CD4-positive, CD25-positive, alpha-beta regulatory T cell (primary cell): ENCODE measurements around the gene CYP11A1. TPM values are rescaled to one million over a fixed set of nuclear protein-coding genes. Genes with fewer than 3 reads are reported as not detected.
"Not testable (repeated sequence)": the region's sequence is repeated elsewhere in the genome, so short reads cannot be mapped to it uniquely, and the experiment has no call there.

Experiments
- ATAC-seq, 2 donors: fragments of 150-1000 bp; cut with Tn5 transposase; one replicate each; pipeline ENCODE4 v1.10.0; 2021; ENCODE audit warnings: low read depth in 2 of 2, moderate number of reproducible peaks in 2 of 2, moderate library complexity in 1 of 2
- DNase-seq, 3 donors: peaks; one replicate each; pipeline versions ENCODE4 v3.0.0 to v3.0.0-alpha.2; 2012 to 2022; ENCODE audit warnings: mixed read lengths in 1 of 3
- H3K27ac ChIP-seq: one replicate; pipeline ENCODE4 v1.7.0; 2013; ENCODE audit warnings: mild to moderate bottlenecking, low read length; ENCODE audit not compliant: insufficient read depth, poor library complexity, severe bottlenecking
- H3K27me3 ChIP-seq: one replicate; pipeline ENCODE4 v1.7.0; 2013; ENCODE audit warnings: low read length; ENCODE audit not compliant: control insufficient read depth, insufficient read depth
- H3K36me3 ChIP-seq: one replicate; pipeline ENCODE4 v1.7.0; 2013; ENCODE audit warnings: mild to moderate bottlenecking, low read length, moderate library complexity; ENCODE audit not compliant: control insufficient read depth, insufficient read depth
- H3K4me1 ChIP-seq: 2 replicates; pipeline ENCODE4 v1.7.0; 2013; ENCODE audit warnings: mild to moderate bottlenecking, low read length; ENCODE audit not compliant: insufficient read depth, control insufficient read depth, poor library complexity, severe bottlenecking
- H3K4me3 ChIP-seq: one replicate; pipeline ENCODE4 v1.7.0; 2013; ENCODE audit warnings: low read depth, mild to moderate bottlenecking, low read length, moderate library complexity
- H3K9me3 ChIP-seq, 2 experiments: 1 replicate in 1 of 2; 2 replicates in 1 of 2; pipeline ENCODE4 v1.7.0; 2013; ENCODE audit warnings: low read length in 2 of 2, mild to moderate bottlenecking in 1 of 2, moderate library complexity in 1 of 2; ENCODE audit not compliant: control insufficient read depth in 2 of 2
- H3K27ac Mint-ChIP-seq, 3 donors: one replicate each; pipeline ENCODE4 v1.8.0; 2020 to 2022; ENCODE audit warnings: mild to moderate bottlenecking in 3 of 3, mixed read lengths in 3 of 3, moderate library complexity in 2 of 3
- H3K27me3 Mint-ChIP-seq: one replicate; pipeline ENCODE4 v1.8.0; 2022; ENCODE audit warnings: mild to moderate bottlenecking, mixed read lengths
- H3K36me3 Mint-ChIP-seq: one replicate; pipeline ENCODE4 v1.8.0; 2020; ENCODE audit warnings: mixed read lengths
- H3K4me1 Mint-ChIP-seq, 4 donors: one replicate each; pipeline ENCODE4 v1.8.0; 2020 to 2022; ENCODE audit warnings: mixed read lengths in 4 of 4, mild to moderate bottlenecking in 1 of 4
- H3K4me3 Mint-ChIP-seq, 4 donors: one replicate each; pipeline ENCODE4 v1.8.0; 2020 to 2022; ENCODE audit warnings: mild to moderate bottlenecking in 4 of 4, mixed read lengths in 4 of 4, moderate library complexity in 3 of 4
- H3K9me3 Mint-ChIP-seq, 7 donors: one replicate each; pipeline ENCODE4 v1.8.0; 2020 to 2022; ENCODE audit warnings: mixed read lengths in 7 of 7, mild to moderate bottlenecking in 3 of 7, moderate library complexity in 2 of 7
- polyA plus RNA-seq, 4 donors: library from polyadenylated mRNA; unstranded; fragments of 300-500 nt; fragmentation: Illumina TruSeq; gene quantifications; one replicate each; pipeline ENCODE4 v1.2.3, GENCODE V29; 2021
- total RNA-seq: library from RNA; stranded (reverse); gene quantifications from one replicate; pipeline ENCODE4 v1.2.3, GENCODE V29; 2022

Gene CYP11A1
- total and polyA plus RNA-seq, 5 donors from 2014 or later, result not detected

GRCh38 chr15:74364936-74365597, 2.4 kb downstream of the CYP11A1 start:
- Mint-ChIP-seq H3K36me3 (no peaks in the 10 kb centered on the region), H3K27me3 (peaks cover 72% of the 10 kb centered on the region), H3K4me1 (peaks cover 0 to 6% (median 0%) of the 10 kb centered on the region in 4 donors), H3K9me3 (no peaks in the 10 kb centered on the region), H3K4me3 (peak overlapping the region in 3 of 4 donors; percentile 62 to 90 (median 67)), H3K27ac (no peak overlapping the region)
- Histone ChIP-seq H3K4me3 (no peak overlapping the region), H3K4me1 (peaks cover 7% of the 10 kb centered on the region), H3K36me3 (no peaks in the 10 kb centered on the region), H3K9me3 (no peaks in the 10 kb centered on the region), H3K27me3 (peaks cover 22% of the 10 kb centered on the region), H3K27ac (no peak overlapping the region)
- DNase-seq, result no peak
- ATAC-seq, result no peak

DNA sequence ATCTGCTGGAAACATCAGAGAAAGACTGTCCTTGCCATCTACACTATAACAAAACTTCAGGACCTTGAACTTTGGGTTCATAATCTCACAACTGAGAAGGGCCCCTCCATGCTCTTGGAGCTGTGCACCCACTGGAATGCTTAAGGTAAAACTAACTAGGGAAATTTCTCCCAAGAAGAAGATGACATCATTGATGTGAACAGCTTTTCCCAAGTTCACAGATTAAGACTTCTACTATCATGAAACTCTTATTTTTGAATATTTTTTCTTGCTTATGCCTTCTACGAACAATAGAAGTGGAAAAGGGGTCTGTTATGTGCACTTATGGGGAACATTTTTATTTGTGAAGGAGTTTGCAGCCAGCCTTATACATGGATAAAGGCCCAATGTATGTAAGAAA, 5.0 kb downstream of the CYP11A1 start:
- H3K27ac Mint-ChIP-seq, result no peak overlapping the region
- no peaks in the 10 kb centered on the region for H3K9me3 Mint-ChIP-seq
- no peaks in the 10 kb centered on the region for H3K36me3 Mint-ChIP-seq
- Histone ChIP-seq H3K4me3 (no peak overlapping the region), H3K9me3 (no peaks in the 10 kb centered on the region), H3K27ac (no peak overlapping the region), H3K36me3 (no peaks in the 10 kb centered on the region), H3K4me1 (peaks cover 7% of the 10 kb centered on the region), H3K27me3 (peaks cover 13% of the 10 kb centered on the region)
- DNase-seq (no peak), ATAC-seq (no peak)
- H3K4me3 Mint-ChIP-seq, result no peak overlapping the region
- peaks cover 50% of the 10 kb centered on the region for H3K27me3 Mint-ChIP-seq
- peaks cover 0 to 6% (median 0%) of the 10 kb centered on the region in 4 donors for H3K4me1 Mint-ChIP-seq

DNA sequence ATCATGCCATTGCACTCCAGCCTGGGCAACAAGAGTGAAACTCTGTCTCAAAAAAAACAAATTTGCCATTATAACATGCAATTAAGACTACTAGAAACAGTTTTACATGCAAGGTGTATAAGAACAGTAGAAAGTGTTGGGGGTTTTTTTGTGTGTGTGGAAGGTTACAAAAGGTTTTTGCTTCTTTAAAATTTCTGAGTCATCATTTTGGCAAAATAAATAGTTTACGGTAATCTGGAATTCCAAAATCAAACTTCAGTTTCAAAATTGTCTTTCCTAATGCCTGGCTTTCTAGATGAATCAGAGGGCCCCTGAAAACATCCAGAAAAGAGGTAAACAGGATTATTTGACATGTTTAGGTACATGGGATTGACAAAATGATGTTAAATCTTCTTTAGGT, 6.6 kb downstream of the CYP11A1 start:
- not testable (repeated sequence) for H3K27me3 ChIP-seq, H3K9me3 ChIP-seq, H3K4me1 Mint-ChIP-seq, H3K36me3 Mint-ChIP-seq, H3K27ac ChIP-seq, H3K4me3 ChIP-seq, H3K4me1 ChIP-seq, H3K27ac Mint-ChIP-seq, ATAC-seq, DNase-seq, H3K4me3 Mint-ChIP-seq, H3K36me3 ChIP-seq, H3K9me3 Mint-ChIP-seq
- H3K27me3 Mint-ChIP-seq, result peaks cover 41% of the 10 kb centered on the region

- H3K9me3 Mint-ChIP-seq, result peaks cover 0 to 10% (median 0%) of the 10 kb centered on the region in 7 donors
Measured at GRCh38 chr15:74359376-74359775, 8.1 kb downstream of the CYP11A1 start.

GRCh38 chr15:74357514-74357913, 9.9 kb downstream of the CYP11A1 start:
- not testable (repeated sequence) for H3K4me3 ChIP-seq, H3K4me1 Mint-ChIP-seq, H3K27me3 ChIP-seq, DNase-seq, H3K27ac Mint-ChIP-seq, H3K4me1 ChIP-seq, ATAC-seq, H3K36me3 ChIP-seq, H3K36me3 Mint-ChIP-seq, H3K4me3 Mint-ChIP-seq, H3K9me3 ChIP-seq, H3K27ac ChIP-seq
- Mint-ChIP-seq H3K9me3 (peaks cover 0 to 16% (median 0%) of the 10 kb centered on the region in 7 donors), H3K27me3 (peaks cover 27% of the 10 kb centered on the region)

More at GRCh38 chr15:74359376-74359775, 8.1 kb downstream of the CYP11A1 start:
- H3K27ac Mint-ChIP-seq, H3K4me3 Mint-ChIP-seq, DNase-seq, H3K4me1 Mint-ChIP-seq, H3K4me3 ChIP-seq, H3K27ac ChIP-seq, H3K4me1 ChIP-seq, H3K36me3 Mint-ChIP-seq, H3K36me3 ChIP-seq, H3K9me3 ChIP-seq, ATAC-seq, H3K27me3 ChIP-seq: not testable (repeated sequence)
- peaks cover 43% of the 10 kb centered on the region for H3K27me3 Mint-ChIP-seq

DNA sequence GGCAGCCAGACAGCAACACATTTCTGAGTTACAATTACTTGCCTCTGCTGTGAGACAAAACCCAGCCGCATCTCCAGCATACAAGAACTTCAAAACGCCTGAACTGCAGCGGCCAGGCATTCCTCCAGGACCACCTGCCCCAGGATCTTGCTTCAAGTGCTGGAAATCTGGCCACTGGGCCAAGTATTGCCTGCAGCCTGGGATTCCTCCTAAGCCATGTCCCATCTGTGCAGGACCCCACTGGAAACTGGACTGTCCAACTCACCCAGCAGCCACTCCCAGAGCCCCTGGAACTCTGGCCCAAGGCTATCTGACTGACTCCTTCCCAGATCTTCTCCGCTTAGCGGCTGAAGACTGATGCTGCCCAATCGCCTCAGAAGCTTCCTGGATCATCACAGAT, 11.4 kb downstream of the CYP11A1 start:
- not testable (repeated sequence) for ATAC-seq, H3K27me3 ChIP-seq, H3K9me3 ChIP-seq, H3K27ac Mint-ChIP-seq, DNase-seq, H3K4me3 Mint-ChIP-seq, H3K36me3 ChIP-seq, H3K4me1 Mint-ChIP-seq, H3K4me1 ChIP-seq, H3K36me3 Mint-ChIP-seq, H3K4me3 ChIP-seq, H3K27ac ChIP-seq
- Mint-ChIP-seq H3K9me3 (peaks cover 0 to 16% (median 0%) of the 10 kb centered on the region in 7 donors), H3K27me3 (peaks cover 20% of the 10 kb centered on the region)

DNA sequence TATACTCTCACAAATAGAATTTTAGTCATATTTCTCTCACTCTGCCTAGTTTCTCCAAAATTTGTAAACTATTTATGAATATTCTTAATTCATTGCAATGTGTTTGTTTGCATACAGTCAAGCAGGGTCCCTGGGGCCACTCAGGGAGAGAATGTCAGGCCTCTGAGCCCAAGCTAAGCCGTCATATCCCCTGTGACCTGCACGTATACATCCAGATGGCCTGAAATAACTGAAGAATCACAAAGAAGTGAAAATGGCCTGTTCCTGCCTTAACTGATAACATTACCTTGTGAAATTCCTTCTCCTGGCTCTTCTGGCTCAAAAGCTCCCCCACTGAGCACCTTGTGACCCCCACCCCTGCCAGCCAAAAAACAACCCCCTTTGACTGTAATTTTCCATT, 13.5 kb downstream of the CYP11A1 start:
- not testable (repeated sequence) for H3K36me3 ChIP-seq, DNase-seq, H3K4me1 ChIP-seq, H3K9me3 ChIP-seq, H3K27ac ChIP-seq, H3K4me1 Mint-ChIP-seq, H3K27me3 ChIP-seq, H3K36me3 Mint-ChIP-seq, H3K4me3 Mint-ChIP-seq, H3K4me3 ChIP-seq, ATAC-seq, H3K27ac Mint-ChIP-seq
- Mint-ChIP-seq H3K27me3 (peaks cover 20% of the 10 kb centered on the region), H3K9me3 (peaks cover 0 to 16% (median 0%) of the 10 kb centered on the region in 7 donors)

GRCh38 chr15:74352393-74352910, 15.0 kb downstream of the CYP11A1 start:
- Histone ChIP-seq H3K4me3 (no peak overlapping the region), H3K27me3 (peaks cover 6% of the 10 kb centered on the region), H3K27ac (no peak overlapping the region), H3K4me1 (no peaks in the 10 kb centered on the region), H3K36me3 (no peaks in the 10 kb centered on the region), H3K9me3 (peaks cover 0 to 6% of the 10 kb centered on the region in 2 experiments)
- no peak for DNase-seq
- no peaks in the 10 kb centered on the region for H3K4me1 Mint-ChIP-seq
- no peak for ATAC-seq
- no peaks in the 10 kb centered on the region for H3K36me3 Mint-ChIP-seq
- no peak overlapping the region for H3K27ac Mint-ChIP-seq
- peaks cover 25% of the 10 kb centered on the region for H3K27me3 Mint-ChIP-seq
- H3K9me3 Mint-ChIP-seq, result peaks cover 0 to 16% (median 0%) of the 10 kb centered on the region in 7 donors
- no peak overlapping the region for H3K4me3 Mint-ChIP-seq
